ENCODE data around the gene TEDC1.

Gene TEDC1

GRCh38 chr14:105497671-105498429, 6.8 kb downstream of the TEDC1 start:
- no peak for DNase-seq

DNA sequence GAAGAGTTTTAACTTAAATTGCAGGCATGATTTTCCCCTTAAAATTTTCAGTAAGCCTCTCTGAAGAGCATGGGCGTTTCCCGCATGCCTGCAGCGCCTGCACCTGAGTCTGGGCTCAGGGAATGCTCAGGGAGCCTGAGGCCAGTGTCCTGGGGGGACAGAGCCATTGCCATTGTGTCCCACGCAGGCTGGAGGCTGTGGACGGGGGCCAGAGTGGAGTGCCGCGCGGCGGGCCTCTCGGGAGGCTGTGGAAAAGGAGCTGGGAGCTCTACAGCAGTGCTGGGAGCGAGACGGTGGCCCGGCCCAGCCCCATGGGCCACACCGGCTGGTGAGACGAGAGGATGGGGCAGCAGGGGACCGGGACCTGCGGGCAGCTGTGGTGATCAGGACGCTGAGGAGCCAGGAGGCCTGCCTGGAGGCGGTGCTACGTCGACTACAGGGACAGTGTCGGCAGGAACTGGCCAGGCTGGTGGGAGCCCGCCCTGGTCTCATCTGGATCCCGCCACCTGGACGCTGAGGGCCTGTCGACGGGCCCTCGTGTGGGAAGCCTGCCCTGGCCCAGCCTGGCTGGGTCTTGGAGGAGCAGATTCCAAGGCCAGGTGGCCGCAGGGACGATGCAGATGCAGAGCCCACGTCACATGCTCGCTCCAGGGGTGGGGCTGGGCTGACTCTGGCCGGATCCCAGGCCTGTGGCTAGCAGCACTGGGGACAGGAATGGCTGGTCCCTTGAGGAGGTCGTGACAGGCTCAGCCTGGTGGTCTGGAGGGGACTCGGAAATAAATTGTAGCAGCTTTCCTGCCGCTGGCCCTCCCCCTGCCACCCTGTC, 7.6 kb downstream of the TEDC1 start:
- peak; percentile 4 for DNase-seq

DNA sequence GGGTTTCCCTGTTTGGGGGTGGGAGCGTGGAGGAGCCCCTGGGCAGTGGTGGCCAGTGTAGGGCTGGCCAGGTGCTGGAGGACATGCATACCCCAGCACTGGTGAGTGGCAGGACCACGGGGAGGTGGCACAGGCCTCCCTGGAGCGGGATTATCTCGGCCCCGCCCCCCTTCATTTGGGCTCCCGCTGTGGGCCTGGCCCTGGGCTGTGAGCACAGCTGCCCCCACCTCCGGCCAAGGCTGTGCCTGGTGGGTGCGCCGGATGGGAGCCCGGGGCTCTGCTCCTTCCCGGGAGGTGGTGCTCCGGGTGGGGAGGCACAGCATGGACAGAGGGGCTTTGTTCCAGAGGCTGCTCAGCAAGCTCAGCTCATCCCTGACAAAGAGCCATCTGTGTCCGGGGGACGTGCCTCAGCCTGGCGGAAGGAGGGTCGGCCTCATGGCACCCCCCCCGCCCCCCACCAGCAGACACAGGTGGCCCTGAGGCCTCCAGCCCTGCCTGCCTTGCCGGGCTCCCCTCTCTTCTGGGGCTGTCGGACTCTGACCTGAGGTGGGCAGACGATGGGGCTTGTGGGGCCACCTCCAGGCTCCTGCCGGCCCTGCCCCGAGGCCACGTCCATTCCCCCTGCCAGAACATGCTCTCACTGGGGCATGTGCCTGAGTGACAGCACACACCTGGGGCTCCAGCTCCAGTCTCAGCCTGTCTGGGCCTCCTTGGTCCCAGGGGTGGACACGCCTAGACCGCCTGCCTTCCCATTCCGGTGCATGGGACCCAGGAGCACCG, 8.4 kb downstream of the TEDC1 start:
- peak; percentile 4 for DNase-seq

DNA sequence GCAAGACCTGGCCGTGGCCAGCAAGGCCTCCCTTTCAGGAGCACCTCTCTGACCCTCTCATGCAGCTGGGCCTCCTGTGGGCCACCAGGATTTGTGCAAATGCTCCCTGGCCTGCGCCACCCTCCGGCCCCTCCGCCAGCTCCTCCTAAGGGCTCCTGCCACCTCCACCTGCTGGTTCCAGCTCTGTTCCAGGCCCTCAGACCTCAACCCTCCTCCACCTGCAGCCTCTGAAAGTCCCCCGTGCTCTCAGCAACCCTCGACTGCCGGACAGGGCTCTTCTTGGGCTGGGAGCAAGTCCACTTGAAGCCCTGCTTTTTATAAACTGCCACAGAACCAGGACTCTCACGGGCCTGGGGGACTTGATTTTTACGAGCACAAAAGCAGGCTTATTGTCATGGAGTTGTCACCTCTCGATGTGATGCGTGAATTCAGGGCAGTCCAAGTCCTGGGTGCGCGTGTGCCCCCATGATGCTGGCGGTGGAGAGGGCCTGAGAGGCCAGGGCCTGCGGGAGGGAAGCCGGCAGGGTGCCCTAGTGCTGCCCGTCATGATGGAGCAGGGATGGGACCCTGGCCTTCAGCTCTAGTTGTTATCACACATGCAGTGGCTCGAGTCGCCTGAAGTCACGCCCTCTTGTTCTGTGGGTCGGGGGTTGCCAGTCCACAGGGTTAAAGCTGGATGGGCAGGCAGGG, 9.1 kb downstream of the TEDC1 start:
- DNase-seq = peak; percentile 2

GRCh38 chr14:105500726-105501101, 9.7 kb downstream of the TEDC1 start:
- DNase-seq = no peak

DNA sequence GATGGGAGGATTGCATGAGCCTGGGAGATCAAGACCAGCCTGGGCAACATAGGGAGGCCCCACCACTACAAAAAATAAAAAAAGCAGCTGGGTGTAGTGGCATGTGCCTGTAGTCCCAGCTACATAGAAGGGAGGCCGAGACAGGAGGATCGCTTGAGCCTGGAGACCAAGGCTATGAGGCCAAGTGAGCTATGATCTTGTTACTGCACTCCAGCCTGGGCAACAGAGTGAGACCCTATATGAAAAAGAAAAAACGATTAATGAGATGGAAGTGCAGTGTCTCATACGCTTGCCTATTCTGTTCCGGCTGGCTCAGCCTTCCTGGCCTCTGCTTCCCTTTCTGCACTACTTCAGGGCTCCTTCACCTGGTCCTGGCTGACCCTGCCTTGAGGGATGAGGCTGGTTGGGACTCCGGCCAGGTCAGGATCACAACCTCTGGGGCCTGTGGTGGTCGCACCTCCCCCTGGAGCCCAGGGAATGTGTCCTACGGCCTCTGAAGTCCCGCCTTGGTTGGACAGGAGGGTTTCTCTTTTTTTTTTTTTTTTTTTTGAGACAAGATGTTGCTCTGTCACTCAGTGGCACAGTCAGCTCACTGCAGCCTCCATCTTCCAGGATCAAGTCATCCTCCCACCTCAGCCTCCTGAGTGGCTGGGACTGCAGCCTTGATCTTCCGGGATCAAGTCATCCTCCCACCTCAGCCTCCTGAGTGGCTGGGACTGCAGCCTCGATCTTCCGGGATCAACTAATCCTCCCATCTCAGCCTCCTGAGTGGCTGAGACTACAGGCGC, 10.7 kb downstream of the TEDC1 start:
- no peak for DNase-seq

DNA sequence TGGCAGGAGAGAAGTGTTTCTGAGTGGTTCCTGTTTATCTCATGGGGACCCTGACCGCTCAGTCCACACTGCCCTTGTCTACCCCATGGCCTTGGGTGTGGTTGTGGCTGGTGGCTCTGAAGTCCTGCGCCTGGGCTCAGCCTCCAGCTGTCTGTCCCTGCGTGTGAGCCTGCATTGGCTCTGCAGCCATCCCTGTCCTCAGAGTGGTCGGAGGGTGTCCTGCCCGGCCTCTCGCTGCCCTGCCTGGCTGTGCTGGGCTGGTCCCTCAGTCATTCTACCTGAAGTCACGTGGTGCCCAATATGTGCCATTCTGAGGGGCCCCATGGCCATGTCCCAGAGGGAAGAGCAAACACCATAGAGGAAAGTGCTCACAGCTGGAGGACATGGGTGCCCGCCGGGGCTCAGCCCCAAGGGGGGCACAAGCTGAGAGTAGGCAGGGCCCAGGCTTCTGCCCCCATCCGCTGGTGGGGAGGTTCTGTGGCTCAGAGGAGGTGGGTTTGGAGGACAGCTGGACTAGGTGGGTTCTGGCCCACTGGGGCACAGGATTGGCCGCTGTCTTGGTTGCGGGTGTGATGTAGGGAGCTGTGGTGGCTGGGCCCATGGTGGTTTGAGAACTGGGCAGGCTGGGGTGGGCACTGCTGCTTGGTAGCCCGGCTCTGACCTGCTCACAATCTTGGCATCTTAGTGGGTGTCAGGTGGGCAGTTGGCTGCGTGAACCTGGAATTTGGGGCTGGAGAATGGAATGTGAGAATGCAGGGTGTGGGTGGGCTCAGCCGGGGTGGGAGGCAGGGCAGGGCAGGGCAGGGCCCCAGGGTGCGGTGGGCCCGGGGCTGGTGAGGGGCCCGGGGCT, 11.6 kb downstream of the TEDC1 start:
- DNase-seq = peak; percentile 13

- peak; percentile 4 for DNase-seq
Observed at GRCh38 chr14:105503296-105503640, 12.2 kb downstream of the TEDC1 start.

DNA sequence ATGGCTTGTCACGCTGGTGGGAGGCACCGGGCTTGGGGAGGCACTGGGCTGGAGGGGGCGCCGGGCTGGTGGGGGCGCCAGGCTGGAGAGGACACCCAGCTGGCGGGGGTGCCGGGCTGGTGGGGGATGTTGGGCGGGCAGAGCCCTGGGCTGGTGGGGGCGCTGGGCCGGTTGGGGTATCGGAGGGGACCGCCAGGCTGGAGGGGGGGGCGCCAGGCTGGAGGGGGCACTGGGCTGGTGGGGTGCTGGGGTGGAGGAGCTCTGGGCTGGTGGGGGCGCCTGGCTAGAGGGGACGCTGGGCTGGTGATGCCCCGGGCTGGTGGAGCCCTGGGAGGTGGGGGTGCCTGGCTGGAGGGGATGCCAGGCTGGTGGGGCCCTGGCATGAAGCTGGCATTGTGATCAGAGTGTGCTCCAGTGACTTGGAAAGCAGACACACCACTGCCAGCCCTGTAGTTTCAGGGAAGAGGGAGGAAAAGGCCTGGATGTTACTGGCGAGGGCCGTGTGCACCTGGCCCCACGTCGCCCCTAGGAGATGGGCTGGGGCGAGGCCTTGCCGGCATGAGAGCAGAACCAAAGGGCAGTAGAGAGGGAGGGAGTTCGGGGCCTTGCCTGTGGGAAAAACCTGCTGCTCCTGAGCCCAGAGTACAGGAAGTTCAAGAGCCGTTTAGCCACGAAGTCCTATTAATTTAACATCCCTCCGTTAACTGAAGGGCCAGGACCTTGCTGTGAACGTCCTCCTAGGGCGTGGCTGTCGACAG, 13.1 kb downstream of the TEDC1 start:
- DNase-seq = peak; percentile 2

- no peak for DNase-seq
Observed at GRCh38 chr14:105505101-105505500, 14.1 kb downstream of the TEDC1 start.

DNA sequence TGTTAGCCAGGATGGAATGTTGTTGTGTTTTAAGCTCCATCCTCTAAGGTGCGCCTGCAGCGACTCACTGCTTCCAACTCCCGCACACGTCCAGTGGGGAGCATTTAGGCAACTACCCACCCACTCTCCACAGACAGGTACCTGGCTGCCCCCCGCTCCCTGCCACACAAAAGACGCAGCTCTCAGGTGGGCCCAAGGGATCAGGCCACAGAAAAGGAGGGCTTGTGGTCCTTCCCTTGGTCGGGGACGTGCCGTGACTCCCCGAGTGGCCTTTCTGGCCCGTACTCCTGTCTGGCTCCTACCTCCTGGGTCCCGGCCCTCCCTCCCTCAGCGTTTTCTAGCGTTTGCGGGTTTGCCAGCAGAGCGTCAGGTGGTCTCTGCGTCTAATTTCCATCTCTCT, 16.2 kb downstream of the TEDC1 start:
- no peak for DNase-seq

- no peak for DNase-seq
Observed at GRCh38 chr14:105508069-105508468, 17.0 kb downstream of the TEDC1 start.

- no peak for DNase-seq
Observed at GRCh38 chr14:105508601-105509000, 17.6 kb downstream of the TEDC1 start.

- DNase-seq = no peak
Observed at GRCh38 chr14:105517096-105517495, 26.1 kb downstream of the TEDC1 start.

GRCh38 chr14:105519946-105520698, 29.1 kb downstream of the TEDC1 start:
- DNase-seq = no peak

DNA sequence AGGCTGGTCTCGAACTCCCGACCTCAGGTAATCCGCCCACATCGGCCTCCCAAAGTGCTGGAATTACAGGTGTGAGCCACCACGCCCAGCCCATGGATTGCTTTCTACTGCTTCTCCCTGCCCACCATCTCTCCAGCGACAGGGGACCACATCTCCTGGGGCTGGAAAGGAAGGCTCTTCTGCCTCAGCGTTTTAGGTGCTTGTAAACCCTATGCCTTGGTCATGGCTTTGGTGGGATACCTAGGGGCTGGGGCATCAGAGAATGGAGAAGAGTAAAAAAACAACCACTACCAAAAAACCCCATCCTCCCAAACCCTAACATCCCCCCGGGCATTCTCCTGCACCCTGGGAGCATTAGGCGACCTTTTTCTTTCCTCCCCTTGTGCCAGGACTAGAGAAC, 34.3 kb downstream of the TEDC1 start:
- DNase-seq = no peak

GRCh38 chr14:105525861-105526775, 35.1 kb downstream of the TEDC1 start, which contains the start of gene TMEM121:
TMEM121 (plus strand) TSS chr14:105526583; CDS start chr14:105528835, 2,252 bp downstream.
- DNase-seq = peak; percentile 38

DNA sequence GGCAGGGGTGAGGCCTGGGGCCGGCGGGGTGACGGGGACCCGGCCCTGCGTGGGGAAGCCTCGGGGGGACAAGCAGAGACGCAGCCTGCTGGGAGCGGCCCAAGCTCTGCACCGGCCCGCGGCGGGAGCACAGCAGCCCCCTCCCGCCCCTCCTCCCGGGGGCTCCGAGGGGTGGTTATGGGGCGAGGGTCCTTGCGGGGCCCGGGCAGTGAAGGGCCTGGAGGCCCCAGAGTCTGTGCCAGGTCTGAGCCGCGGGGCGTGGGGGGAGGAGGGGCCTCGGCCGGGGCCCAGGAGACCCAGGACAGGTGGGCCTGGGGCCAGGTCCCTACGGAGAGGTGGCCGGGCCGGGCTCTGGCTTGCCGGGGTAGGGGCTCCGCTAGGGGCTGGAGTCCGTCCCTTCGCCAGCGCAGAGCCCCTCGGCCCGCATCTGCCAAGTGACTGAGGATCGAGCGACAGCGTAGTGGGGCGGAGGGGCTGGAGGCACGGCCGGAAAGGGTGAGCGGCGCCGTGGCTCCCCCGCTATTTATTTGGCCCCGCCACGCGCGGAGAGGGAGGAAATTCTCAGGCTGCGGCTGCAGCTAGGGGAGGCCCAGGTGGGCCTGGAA, 35.8 kb downstream of the TEDC1 start:
- no peak for DNase-seq

Data from CD4-positive, alpha-beta T cell treated with Interferon gamma for 1 hour (primary cell).